GM04504 (cell line): ENCODE data around the gene SLC12A8.

Source experiments
- DNase-seq: peaks from one replicate; pipeline ENCODE4 v3.0.0-alpha.2; 2012; ENCODE audit warnings: low read depth

SLC12A8 gene

GRCh38 chr3:125214738-125215137 is 2.2 kb upstream of the SLC12A8 start:
- DNase-seq, result no peak

DNA sequence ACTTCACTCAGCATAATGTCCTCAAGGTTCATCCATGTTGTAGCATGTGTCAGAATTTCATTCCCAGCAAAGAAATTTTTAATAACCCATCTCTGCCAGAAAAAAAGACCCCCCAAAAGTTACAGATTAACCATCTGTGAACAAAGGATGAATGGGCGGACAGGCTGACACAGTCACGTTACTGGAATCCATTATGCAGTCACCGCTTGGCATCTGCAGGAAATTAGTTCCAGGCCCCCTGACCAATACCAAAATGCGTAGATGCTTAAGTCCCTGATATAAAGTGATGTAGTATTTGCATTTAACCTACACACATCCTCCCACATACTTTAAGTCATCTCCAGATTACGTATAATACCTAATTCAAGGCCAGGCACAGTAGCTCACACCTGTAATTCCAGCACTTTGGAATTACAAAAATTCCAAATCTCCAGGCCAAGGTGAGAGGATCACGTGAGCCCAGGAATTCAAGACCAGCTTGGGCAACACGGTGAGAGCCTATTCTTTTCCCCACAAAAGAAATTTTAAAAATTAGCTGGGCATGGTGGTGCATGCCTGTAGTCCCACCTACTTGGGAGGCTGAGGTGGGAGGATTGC is 1.5 kb upstream of the SLC12A8 start:
- no peak for DNase-seq

DNA sequence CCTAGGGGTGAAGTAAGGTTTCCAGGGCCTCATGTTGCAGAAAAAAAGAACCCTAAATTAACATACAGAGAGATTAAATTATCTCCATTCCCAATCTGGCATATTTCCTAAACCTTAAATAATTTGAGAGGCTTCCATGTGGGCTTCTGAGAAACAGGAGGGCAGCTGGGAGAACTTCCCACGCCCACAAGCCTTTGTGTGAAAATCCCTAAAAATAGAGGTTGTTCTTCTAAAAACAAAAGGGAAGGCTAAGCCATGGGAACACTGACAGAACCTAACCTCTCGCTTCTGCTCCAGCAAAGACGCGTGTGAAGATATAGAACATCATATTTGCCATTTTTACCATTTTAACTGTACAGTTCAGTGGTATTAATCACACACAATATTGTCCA is 812 bp upstream of the SLC12A8 start:
- DNase-seq, result no peak

DNA sequence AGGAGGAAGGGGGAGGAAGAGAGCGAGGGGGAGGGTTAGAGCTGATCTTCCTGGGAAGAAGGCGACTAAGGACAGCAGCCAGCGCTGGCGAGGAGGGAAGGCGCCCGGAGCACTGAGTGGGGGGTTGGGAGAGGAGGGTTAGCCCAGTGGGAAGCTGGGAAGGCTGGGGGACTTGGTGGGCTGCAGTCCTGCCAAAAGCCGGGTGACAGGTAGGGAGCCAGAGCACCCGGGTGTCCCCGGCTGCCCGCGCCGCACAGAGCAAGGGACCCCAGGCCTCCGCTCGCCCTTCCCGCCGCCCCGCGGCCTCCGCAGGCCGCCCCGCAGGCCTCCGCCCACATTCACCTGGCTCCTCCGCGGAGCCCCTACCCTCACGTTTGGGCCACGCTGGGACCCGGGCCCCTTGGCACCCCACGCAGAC is 448 bp downstream of the SLC12A8 start:
- no peak for DNase-seq

GRCh38 chr3:125211523-125212090 is 941 bp downstream of the SLC12A8 start:
- DNase-seq, result no peak

DNA sequence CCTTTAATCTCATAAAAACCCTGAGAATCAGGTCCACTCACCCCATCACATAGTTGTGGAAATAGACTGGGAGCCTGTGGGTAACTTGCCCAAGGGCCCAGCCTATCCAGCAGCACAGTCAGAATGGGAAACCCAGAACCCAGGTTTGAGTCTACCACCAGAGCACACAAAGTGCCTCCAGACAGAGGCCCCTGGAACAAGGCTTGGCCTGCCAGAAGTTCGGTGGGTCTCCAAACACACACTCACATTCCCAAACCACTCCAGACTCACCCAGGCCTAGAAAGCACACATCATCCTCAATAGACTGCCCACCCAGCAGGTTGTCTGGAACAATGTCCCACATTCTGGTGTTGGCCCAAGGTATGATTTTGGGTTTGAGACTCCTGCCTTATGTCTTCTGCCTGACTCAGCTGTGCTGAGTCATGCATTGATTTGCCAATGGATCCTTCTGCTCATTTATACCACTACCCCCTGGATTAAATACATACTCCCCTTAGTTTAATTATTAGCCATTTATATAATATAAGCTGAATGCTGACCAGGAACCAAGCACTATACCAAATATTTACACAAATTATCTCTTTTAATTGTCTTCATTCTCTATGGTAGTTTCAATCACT is 4.5 kb downstream of the SLC12A8 start:
- no peak for DNase-seq

GRCh38 chr3:125207507-125207906 is 5.0 kb downstream of the SLC12A8 start:
- no peak for DNase-seq

DNA sequence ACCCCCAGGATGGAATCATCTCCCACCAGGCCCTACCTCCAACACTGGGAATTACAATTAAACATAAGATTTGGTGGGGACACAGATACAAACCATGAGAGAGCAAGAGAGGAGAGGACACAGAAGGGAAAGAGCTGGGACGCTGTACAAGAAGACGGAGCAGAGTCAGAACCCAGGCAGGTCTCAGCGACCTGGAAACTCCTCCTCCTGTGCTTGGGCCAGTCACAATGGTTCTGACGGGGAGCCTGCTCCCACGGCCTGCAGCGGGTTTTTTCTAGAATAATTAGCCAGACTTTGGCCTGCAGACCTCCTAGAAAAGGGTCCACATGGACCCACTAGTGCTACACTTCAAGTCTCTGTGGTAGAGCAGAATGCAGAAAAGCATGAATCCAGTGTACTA is 5.6 kb downstream of the SLC12A8 start:
- DNase-seq, result no peak

DNA sequence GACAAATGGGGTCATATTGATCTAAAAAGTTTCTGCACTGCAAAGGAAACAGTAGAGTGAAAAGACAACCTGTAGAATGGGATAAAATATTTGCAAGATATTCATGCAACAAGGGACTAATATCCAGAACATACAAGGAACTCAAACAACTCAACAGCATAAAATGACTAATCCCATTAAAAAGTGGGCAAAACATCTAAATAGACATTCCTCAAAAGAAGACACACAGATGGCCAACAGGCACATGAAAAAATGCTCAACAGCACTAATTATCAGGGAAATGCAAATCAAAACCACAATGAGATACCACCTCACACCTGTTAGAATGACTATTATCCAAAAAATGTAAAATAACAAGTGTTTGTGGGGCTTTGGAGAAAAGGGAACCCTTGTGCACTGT is 8.8 kb downstream of the SLC12A8 start:
- no peak for DNase-seq

DNA sequence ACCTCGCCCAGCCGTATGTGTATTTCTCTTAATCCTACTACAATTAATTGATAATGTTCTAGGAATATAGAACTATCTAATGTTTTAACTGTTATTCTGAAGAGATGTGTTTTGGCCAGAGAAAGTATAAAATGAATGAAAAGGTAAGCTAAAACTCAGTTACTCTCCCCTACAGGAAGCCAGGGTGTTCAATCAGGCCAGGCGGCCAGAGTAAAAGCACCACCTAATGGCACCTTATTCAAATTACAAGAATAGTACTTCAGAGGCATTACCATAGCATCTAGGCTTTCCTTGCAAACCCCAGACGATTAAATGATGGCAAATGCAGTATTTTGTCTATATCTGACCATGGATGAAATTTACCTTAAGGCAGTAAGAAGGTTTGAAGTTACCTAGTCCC is 10.4 kb downstream of the SLC12A8 start:
- DNase-seq, result no peak

DNA sequence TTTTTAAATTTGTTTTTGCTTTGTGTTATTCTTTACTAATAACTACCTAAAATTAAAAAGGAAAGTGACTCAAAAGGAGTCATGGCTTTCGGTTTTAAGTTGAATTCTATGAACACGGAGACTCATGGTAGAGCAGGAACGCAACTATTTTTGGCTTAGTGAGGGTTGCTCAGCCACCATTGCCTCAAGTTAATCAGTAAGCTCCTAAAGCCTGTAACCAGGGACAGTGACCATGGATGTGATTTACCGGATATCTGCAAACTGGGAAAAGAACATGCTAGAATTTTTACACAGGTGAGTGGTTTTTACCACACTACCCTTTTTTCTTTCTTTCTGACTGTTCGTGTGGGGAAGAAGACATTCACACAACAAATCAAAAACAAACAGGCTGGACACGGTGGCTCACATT is 11.8 kb downstream of the SLC12A8 start:
- no peak for DNase-seq

GRCh38 chr3:125194849-125195601 is 17.5 kb downstream of the SLC12A8 start:
- peak; percentile 58 for DNase-seq

GRCh38 chr3:125194061-125194848 is 18.3 kb downstream of the SLC12A8 start:
- DNase-seq, result no peak

DNA sequence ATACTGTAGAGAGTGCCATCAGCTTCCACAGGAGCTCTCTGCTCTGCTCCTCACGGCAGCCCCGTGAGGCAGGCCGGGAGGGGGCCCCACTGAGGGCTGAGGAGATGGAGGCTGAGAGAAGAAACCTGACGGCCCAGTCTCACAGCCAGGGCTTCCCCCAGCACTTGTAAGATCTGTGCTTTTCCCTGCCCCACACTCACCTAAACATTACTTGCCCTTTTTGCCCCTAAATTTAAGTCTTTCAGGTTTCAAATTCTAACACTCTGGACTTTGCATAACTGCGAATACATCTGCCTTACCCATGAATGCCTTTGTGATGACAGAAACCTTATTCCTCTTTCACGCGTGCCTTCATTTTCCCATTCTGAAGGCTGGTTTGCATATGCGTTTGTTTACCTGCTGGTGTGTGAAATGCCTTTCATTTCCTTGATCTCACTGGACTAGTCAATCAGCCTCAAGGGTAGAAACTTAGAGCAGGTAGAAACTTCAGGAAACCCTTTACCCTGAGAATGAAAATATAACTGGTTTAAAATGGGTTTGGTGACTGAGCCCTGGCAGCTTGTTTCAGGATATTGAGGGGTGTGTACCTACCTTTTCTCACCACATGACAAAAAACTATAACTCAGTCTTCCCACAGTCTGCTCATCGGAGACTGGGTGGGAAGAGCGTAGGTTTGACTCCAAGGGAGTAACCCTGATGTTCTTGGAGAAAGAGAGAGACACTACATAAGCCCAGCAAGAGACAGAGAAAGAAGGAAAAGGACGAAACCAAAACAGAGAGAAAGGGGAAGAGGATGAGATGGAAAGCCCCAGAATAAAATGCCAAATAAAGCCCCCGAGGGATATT is 20.1 kb downstream of the SLC12A8 start:
- no peak for DNase-seq

- no peak for DNase-seq
These were observed 20.8 kb downstream of the SLC12A8 start for GRCh38 chr3:125191730-125192129.

GRCh38 chr3:125191256-125191655 is 21.3 kb downstream of the SLC12A8 start:
- no peak for DNase-seq

DNA sequence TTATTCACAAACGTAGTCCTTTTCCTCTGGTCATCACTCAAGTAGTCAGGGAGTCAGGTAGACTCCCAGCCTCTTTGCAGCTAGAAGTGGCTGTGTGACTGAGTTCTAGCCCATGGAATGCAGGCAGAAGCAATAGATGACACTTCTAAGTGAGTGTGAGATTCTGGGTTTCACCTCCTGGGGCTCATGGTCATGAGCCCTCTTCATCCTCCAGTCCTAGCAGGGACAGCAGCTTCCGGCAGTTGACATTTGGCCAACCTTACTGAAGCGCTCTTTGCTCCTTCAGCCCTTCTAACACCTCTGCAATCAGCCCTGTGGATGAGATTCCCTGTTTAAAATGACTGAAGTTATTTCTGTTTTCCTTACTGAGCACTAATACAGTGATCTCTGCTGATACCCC is 21.8 kb downstream of the SLC12A8 start:
- DNase-seq, result no peak

- no peak for DNase-seq
These were observed 23.0 kb downstream of the SLC12A8 start for GRCh38 chr3:125189378-125190165.

DNA sequence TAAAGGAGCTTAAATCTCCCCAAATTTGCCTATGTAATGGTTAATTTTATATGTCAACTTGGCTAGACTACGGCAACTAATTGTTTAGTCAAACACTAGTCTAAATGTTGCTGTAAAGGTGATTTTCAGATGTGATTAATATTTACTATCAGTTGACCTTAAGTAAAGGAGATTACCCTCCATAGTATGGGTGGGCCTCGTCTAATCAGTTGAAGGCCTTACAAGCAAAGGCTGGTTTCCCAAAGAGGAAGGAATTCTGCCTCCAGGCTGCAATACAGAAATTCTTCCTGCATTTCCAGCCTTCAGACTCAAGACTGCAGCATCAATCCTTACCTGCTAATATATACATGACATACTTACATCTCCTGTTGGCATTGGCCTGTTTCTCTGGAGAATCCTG is 23.6 kb downstream of the SLC12A8 start:
- no peak for DNase-seq

- DNase-seq, result no peak
These were observed 25.0 kb downstream of the SLC12A8 start for GRCh38 chr3:125187599-125187910.
